Fibroblast of skin of left biceps (primary cell): ENCODE data around the gene VAC14.
A peak's percentile ranks its signal among the peaks of the same experiment; 100 is the strongest.

Experiments used
- DNase-seq, 2 experiments: peaks; one replicate each; pipeline ENCODE4 v3.0.0-alpha.2; 2013; ENCODE audit warnings: low read depth in 2 of 2

VAC14 gene

DNA sequence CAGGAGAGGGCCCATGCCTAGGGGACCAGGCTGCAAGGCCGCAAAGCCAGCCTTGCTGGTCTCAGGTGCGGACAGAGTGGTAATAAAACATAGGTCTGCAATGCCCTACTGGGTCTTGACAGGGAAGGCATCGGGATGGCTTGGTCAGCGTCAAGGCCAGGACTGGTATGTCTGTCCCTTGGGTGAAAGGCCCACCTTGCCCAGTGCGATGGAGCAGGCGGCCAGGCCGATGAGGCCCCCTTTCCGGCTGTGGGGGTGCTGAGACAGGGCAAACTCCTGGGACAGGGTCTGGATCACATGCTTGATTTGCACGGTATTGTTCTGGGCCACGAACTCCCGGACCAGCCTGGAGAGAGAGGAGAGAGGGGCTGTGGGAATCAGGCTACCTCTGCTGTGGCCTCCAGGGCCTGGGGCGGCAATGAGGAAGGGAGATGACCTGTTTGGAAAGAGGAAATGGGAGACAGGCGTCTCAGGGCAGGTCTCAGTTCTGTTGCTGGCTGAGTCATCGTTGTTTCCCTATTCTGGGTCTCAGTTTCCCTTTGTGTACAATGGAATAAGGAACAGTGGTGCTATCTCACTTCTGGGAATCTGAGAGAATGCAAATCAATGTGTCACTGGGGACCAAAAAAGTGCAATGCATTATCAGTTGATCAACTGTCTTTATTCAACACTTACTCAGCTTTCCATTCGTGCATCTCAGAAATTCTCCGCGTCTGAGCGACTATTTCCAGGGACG is 14.8 kb downstream of the VAC14 start:
- DNase-seq = no peak

DNA sequence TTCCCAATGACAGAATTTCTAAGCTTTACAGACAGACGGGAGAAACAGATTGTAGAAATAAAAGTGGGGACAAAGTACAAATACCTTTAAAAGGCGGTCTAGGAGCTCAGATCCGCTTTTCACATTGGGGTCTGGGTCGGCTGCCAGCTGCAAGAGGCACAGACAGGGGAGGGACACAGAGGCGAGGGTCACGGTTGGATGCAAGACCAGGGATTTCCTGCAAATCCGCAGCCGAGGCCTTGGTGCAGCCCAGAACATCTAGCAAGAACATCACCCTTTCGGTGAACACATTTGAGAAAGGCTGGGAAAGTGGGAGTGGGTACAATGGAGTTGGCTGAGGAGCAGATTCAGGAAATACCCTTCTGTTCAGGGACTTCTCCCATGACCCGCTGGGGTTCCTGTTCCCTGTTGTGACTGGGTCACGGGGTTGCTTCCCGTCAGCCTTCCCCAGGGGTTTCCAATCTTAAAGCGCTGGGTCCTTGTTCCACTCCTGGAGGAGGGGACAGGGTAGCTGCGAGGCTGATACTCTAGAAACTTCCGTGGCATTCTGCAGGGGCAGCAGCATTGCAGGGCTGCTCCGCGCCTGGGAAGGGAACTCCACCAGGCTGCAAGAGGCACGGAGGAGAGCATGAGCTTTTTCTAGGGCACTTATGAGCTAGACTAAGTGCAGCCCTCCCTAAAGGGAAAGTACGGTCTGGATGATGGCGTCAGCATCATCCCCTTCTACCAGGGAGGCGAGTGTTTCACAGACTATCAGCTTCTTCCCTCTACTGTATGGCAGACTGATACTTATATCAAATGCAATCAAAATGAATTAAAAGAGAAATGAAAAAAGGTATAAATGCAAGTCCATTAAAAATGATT is 16.0 kb downstream of the VAC14 start:
- no peak for DNase-seq

DNA sequence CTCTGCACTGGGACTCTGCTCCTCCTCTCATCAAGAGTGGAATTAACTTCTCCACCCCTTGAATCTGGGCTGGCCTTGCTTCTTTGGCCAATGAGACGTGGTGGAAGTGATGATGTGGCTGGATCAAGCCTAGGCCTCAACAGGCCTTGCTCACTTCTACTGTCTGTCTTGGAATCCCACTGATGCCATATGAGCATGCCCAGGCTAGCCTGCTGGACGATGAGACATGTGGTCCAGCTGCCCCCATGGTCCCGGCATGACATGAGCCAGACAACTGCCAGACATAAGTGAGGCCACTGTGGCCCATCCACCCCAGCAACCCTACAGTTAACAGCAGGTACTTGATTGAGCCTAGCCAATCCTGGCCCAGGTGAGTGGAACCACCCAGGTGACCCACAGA is 18.7 kb downstream of the VAC14 start:
- DNase-seq = no peak

DNA sequence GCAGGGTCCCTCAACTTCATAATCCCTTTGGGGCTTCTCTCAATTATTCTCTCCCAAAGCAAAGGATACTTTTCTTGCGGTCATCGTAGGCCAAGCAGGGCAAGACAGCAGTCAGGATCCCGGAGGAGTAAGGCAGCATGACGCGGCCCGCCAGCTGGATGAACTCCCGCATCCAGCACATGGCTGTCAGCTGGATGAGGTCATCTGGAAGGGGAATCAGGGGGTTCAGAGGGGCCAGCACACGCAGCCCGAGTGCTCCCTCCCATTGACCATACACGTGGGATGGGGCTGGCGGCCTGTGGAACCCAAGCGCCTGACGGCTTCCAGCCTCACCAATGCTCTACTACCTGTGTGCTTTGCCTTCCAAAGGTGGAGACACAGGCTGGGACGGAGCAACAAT is 19.2 kb downstream of the VAC14 start:
- DNase-seq = no peak

DNA sequence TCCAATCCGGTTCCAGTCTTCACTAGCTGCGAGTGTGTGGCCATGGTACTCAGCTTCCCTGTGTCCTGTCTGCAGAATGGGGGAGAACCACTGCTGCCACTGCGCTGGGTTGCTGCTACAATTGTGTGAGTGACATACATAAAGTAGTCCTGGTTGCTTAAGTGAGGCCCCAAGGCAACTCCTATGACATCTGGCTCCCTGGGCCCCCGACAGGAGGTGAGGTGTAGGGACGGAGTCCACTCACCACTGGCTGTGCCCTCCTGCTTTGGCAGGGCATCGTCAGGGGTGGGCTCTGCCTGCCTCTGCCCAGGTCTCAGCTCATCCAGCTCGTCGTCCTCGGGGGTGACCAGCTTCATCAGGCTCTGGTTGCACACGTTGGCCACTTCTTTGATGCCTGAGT is 20.4 kb downstream of the VAC14 start:
- DNase-seq = no peak

DNA sequence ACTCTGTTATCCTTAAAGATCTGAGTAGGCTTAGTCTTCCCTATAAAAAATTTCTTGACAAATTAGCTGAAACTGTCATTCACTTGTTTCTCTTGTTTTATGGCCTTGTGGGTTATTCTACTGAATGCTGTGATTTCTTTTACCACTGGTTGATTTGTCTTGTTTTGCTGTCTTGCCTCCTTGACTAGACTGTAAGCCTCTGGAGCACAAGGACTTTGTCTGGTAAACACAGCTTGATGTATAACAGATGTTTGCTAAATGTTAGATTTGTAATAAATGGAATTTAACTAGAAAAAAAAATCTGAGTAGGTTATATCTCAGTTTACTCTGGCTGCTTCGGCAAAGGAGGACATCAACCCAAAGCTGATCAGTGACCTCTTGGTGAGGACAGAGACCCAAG is 21.6 kb downstream of the VAC14 start:
- DNase-seq = no peak

DNA sequence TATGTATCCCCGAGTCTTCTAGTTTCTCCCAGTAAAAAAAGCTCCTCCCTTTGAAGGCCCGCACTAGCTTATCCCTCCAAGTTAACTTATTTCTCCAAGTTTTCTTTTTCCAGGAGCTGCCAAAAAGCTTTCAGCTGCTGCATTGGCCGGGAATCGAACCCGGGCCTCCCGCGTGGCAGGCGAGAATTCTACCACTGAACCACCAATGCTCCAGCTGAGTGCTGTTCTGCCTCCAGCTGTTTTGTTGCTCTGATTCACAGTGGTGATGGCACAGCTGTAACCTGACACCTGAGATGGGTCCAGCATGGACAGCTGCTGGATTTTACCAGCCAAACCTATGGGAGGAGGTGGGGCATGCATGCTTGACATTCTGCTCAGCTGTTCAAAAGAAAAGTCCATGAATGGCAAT is 22.1 kb downstream of the VAC14 start:
- peak; percentile 72 to 74 for DNase-seq

DNA sequence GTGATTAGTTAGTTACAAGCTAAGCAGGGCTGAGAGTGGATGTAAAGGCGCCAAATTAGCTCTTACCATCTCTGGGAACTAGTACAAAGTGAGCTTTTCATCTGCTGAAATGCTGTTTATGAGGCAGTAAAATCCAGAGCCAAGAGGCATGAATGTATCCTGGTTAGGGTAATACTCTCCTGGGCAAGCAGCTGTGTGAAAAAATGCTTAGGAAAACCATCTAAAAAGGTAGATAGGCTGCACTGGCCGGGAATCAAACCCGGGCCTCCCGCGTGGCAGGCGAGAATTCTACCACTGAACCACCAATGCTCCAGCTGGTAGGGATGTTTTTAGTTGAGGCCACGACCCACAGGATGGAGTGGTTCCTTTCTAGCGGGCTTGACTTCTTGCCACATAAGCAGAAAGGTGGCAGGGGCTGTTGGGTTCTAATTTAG is 23.0 kb downstream of the VAC14 start:
- DNase-seq = no peak

DNA sequence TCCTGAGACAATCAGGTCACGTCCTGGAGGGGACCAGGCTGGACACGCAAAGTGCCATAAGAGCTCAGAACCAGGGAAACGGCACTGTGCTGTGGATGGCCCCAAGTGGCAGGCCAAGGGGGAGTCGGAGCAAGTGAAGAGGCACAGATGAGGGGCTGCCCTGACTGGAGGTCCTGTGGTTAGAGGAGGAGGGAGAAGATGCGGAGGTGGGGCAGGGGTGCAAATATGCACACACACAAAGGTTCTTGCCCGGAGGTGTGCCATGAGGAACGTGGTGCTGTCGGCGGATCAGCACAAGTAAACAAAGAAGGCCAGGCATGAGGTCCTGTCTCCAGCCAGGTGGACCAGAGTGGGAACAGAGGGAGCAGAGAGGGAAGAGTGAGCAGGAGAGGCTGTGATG is 23.5 kb downstream of the VAC14 start:
- no peak for DNase-seq

DNA sequence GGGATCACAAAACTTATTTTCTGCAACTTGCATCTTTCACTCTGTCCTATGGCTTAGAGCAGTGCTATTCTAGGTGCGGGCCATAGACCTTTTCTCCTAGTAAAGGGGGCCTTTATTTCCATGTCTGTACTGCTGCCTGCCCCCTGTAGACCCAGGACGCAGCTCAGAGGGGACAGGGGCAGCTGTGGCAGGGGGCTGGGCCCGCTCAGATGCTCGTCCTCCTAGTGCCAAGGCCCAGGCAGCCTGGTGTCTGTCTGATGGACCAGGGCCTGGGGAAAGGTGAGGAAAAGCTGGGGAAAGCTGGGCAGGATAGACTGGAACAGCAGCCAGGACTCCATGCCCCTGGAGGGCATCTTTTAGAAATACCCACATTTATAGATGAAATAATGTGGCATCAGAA is 25.6 kb downstream of the VAC14 start:
- no peak for DNase-seq

DNA sequence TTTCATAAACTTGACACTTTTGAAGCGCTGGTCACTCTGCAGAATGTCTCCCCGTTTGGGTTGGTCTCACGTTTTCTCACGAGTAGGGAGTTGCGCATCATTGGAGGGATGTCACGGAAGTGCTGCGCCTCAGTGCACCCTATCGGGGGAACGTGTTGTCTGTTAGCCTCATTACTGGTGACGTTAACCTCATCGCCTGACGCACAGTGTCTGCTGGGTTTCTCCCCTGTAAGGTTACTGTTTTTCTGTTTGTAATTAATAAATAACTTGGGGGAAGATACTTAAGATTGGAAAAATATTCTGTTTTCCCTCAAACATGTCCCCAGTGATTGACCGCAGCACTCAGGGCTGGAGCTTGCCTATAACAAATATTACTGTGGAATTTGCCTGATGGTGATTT is 26.7 kb downstream of the VAC14 start:
- DNase-seq = no peak

DNA sequence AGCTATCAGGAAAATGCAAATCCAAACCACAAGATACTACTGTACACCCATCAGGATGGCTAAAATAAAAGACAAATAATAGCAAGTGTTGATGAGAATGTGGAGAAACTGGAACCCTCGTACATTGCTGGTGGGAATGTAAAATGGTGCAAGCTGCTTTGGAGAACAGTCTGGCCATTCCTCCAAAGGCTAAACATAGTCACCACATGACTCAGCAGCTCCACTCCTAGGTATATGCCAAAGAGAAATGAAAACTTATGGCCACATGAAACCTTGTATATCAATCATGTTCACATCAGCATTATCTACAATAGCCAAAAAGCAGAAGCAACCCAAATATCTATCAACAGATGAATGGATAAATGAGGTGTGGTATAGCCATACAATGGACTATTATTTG is 28.5 kb downstream of the VAC14 start:
- DNase-seq = no peak

DNA sequence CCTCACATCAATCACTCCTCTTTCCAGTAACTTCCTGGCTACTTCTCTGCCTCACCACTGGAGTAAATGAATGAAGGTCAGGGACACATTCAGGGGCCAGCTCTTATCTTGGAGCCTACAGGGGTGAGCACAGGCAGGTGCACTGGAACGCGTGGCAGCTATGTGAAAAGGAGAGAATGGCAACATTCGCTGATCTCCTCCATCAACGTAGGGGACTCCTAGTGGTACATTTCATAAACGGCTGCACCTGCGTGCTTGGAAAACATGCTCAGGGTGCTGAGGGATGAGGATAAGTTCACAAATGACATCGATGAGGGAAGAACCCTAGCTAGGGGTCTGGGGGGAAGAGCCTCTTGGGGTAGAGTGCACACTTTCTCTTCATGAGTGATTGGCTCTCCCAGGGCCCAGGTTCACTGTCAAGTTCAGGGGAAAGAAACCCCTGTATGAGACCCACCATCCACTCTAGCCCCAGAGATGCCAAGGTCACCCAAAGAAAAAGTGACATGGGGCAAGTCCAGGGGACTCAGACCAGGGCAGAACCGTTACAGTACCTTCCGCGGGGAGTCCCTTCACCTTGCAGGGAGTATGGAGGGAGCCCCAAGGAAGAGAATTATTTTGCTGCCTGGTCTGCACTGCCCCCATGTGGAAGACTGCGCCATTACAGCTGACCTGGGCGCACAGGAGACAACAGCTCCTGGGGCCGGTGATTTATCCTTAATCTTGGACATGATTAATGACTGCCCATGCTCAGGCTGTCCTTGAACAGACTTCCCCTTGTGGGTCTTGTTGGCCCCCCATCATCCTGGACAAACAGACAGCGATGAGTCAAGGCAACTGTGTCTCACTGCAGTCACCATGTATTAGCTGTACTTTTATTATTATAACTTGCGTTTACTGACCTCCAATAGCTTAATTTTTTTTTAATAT is 30.1 kb downstream of the VAC14 start:
- no peak for DNase-seq

DNA sequence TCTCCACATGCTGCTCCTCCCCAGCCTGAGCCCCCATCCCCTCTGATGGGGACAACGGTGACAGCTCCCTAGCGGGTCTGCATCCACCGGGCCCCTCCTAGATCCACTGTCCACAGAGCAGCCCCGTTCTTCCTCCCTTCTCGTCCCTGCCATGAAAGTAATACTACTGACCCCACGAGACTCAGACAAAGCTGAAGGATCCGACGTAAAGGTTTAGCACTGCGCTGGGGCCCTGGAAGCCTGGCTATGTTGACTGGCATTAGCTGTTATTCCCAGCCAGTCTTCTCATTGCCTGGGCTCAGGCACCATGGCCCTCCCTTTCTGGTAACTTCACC is 30.7 kb downstream of the VAC14 start:
- DNase-seq = no peak

DNA sequence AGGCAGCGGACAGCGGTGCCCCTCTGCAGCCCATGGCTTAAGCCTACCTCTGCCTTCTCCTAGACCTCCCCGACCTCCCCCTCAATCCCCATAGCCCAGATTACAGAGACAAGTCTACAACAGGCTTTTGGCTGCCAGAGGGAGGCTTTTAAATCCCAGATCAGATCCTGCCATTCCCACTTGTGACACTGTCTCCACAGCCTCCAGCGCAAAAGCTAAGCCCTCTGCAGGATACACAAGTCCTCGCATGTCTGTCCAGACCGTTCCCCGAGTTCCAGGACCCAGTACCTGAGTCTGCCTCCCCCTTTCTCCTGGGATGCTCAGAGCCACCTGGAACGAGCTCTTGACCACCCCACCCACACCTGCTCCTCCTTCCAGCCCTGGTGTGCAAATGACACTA is 31.2 kb downstream of the VAC14 start:
- DNase-seq = no peak

DNA sequence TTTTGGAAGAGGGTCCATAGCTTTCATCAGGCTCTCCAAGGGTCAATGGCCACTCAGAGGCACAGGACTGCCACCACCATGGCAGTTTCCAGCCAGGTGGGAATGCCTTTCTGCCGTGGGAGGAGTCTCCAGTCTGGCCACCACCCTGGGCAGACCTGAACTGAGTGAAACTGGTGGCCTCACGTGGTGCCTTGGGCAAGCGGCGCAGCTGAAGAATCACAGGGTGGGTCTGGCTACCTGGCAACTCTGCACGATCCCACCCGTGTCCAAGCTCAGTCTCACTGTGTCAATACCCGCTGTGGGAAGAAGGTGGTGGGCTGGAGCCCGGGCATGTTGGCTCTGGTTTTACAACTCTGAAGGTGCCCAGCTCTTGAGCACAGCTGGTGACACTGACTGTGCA is 31.8 kb downstream of the VAC14 start:
- DNase-seq = no peak

DNA sequence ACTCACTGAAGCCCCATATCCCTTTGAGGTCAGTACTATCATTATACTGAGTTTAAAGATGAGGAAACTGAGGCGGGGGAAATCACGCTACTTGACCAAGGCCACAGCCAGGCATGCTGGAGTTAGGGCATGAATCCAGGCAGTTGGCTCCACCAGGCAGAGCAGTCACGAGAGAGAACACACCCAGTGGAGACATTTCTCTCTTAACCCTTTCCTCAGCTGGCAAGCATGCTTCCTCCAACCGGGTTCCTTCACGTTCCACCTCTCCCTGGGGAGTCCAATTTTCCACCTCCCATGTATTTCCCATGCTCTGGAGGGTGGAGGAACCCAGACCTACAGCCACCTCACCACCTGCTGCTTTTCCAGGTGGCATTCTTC is 32.8 kb downstream of the VAC14 start:
- no peak for DNase-seq

DNA sequence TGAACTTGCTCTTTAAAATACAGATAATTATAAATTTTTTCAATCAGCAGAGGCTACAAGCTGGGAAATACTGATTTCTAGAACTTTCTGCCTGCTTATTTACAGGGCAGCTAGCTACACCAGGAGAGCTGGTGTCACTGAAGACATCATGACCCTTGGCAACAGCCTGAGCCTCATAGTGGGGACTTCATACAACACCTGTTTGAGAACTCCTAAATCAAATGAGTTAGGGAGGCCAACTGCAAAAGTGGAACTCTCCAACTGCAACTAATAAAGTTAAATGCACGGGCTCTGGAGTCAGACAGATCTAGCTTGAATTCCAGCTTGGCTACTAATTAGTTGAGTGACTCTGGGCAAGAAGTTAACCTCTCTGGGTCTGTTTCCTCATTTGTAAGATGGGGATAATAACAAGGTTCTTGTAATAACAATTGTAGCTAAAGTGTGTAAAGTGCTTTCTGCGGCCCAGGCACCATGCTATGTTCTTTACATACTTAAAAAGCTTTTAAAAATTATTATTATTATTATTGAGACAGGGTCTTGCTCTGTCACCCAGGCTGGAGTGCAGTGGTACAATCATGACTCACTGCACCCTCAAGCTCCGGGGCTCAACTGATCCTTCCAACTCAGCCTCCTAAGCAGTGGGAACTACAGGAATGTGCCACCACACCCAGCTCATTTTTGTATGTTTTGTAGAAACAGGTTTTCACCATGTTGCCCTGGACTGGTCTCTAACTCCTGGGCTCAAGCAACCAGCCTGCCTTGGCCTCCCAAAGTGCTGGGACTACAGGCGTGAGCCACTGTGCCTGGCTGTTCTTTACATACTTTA is 33.4 kb downstream of the VAC14 start:
- no peak for DNase-seq

DNA sequence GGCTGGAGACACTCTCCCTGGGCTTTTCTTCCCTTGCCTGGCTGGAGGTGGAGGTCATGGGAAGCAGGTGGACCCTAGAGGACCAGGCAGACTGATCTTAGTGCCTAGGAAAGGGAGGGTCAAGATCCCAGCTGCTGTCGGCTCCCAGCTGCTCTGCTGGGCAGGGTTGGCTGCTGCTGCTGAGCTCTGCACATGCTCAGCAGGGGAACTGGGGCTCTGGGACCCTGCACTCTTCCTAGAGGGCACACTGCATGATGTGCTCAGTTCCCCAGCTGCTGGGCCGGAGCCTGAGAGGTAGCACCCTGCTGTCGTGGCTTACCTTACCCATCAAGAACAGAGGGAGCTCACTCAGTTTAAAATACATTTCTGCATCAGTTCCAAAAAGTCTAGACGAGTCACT is 34.3 kb downstream of the VAC14 start:
- no peak for DNase-seq

DNA sequence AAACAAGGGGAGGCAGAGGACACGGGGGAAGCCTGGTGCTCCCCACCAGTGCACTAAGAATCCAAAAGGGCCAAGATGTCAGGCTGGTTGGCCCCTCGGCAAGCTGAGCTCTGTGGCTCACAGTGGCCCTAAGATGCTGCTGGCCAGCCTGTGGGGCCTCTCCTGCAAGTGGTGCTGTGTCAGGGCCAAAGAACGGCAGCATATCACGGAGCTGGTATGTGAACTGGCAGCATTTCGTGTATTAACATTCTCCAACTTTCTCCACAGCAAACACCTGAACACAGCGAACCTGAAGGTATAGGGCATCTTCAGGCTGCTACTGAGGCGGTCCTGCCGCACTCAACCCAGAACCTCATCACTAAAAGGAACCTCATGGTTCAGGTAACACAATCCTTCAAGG is 34.8 kb downstream of the VAC14 start:
- no peak for DNase-seq

DNA sequence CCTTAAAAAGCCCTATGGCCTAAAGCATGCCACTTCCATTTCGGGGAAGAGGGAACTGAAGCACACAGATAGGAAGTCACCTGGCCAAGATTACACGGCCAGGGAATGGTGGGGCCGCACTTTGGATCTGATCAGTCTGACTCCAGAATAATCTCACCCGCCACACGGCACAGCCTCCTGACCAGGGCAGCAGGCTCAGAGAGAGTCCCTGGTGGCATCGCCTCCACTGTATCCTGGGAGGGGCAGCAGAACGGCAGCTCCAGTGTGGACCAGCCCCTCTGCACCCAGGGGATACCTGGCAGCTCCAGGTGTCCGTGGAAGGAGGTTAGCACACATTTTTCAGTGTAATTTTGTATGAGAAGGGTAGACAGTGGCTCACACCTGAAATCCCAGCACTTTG is 35.5 kb downstream of the VAC14 start:
- DNase-seq = no peak

DNA sequence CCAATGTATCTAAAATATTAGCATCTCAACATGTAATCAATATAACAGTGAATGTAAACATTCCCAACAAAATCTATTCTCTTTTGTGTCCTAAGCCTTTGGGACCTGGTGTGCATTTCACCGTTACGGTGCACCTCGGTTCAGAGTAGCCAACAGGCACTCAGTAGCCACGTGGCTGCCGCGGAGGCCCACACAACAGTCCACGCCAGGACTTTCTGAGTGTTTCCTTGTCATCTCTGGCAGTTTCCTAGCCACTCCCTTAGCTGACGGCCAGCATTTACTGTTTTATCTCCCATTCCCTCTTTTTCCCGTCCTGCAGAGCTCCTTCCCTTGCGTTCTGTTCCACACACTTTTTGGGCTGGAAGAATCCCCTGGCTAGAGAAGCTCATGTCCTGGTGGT is 36.3 kb downstream of the VAC14 start:
- no peak for DNase-seq
